NCI-H1092 (cell line): Measurements from ENCODE around the gene GRK1.
"Not testable (repeated sequence)": the region's sequence is repeated elsewhere in the genome, so short reads cannot be mapped to it uniquely, and the experiment has no call there.

Experiments used
- DNase-seq: peaks from one replicate; lab custom pipeline; 2025; lab: John Stamatoyannopoulos, UW

The GRK1 gene

DNA sequence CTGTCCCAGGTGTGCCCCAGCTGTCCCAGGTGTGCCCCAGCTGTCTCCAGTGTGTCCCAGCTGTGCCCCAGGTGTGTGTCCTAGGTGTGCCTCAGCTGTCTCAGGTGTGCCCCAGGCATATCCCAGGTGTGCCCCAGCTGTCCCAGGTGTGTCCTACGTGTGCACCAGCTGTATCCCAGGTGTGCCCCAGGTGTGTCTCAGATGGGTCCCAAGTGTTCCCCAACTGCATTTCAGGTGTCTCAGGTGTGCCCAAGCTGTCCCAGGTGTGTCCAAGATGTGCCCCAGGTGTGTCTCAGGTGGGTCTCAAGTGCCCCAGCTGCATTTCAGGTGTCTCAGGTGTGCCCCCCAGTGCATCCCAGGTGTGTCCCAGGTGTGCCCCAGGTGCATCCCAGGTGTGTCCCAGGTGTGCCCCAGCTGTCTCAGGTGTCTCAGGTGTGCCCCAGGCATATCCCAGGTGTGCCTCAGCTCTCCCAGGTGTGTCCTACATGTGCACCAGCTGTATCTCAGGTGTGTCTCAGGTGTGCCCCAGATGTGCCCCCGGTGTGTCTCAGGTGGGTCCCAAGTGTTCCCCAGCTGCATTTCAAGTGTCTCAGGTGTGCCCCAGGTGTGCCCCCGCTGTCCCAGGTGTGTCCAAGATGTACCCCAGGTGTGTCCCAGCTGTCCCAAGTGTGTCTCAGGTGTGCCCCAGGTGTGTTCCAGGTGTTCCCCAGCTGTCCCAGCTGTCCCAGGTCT is 1.3 kb upstream of the GRK1 start:
- no peak for DNase-seq

DNA sequence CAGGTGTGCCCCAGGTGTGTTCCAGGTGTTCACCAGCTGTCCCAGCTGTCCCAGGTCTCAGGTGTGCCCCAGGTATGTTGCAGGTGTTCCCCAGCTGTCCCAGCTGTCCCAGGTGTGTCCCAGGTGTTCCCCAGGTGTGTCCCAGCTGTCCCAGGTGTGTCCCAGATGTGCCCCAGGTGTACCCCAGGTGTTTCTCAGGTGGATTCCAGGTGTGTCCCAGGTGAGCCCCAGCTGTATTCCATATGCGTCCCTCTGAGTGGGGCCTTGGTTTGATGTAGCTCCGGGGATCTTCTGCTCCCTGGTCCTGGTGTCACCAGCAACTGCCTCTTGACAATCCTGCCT is 719 bp upstream of the GRK1 start:
- no peak for DNase-seq

DNA sequence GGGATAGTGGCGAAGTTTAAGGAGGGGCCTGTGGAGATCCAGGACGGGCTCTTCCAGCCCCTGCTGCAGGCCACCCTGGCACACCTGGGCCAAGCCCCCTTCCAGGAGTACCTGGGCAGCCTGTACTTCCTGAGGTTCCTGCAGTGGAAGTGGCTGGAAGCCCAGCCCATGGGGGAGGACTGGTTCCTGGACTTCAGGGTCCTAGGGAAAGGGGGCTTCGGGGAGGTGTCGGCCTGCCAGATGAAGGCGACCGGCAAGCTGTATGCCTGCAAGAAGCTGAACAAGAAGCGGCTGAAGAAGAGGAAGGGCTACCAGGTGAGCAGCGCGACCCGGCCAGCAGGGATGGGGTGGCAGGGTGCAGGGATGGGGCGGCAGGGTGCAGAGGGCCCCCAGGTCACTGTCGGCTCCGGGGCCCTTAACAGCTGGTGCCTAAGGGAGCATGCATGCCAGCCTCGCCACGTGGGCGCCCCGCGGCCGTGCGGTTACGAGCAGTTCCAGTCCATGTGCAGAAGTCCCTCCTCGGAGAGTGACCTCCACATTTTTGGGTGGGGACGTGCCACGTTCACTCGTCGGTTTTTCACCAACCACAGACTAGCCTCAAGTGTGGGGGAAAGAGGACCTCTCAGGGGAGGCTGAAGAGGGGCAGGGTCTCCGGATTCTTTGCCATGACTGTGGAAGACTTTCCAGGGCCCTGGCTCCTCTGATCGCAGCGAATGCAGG is 912 bp downstream of the GRK1 start:
- no peak for DNase-seq

DNA sequence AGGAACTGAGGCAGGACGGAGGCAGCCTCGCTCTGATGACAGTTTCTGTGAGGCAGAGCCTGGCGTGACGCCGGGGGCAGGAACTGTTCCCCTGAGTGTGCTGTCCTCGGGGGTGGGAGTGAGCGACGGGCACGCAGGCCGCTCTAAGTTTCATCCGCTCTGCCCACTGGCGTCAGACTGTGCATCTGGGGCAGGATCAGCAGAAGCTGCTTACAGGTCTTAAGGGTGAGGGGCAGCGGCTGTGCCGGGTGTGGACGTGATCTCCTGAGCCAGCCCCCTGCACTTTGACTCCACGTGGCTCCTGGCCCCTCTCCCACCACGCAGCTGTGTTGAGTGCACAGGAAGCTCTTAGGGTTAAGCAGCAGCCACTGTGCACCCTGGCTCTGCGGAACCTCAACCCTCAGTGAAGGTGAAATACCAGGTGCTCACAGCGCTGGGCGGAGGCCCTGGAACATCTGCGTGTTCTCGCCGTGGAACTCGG is 1.5 kb downstream of the GRK1 start:
- DNase-seq = no peak

DNA sequence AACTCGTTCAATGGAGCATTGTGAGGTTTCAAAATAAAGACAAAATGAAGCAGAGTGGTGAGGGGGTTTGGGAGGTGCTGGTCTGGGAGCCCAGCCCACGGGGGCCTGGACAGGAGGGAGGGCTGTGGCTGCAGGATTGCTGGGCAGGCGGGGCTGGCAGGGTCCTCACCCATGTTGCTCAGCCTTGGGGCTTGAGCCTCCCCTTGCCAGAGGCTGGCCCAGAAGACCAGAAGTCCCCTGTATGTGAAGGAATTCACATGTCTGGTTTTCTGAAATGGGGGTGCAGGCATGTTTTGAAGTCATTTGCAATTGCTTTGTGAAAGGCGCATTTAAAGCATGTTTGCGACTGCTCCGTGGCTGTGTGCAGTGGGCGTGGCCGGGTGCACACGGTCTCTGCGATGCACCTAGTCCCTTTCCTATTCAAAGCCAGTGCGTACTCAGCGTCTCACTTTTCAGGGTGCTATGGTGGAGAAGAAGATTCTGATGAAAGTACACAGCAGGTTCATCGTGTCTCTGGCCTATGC is 2.3 kb downstream of the GRK1 start:
- DNase-seq = no peak

DNA sequence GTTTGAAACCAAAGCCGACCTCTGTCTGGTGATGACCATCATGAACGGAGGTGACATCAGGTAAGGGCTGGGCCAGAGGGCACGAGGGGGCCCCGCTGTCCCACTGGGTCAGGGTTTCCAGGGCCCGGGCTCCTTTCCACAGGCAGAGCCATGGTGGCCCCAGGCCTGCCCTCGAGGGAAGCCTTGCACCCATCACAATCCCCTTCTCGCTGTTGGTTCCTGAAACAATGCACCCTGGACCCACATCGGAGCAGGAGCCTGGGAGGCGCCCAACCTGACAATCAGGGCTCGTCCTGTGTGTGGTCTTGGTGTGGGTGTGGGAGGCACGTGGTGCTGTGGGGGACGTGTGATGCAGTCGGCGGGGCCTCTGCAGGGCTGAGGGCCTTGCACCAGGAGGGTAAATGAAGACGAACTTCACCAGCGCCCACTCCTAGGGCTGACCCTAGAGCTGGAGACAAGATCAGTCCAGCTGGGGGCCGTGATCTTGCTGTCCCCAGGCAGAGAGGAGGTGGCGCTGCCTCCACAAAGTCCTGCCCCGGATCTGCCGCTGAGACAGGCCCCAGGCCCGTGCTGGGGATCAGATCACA is 2.8 kb downstream of the GRK1 start:
- no peak for DNase-seq

DNA sequence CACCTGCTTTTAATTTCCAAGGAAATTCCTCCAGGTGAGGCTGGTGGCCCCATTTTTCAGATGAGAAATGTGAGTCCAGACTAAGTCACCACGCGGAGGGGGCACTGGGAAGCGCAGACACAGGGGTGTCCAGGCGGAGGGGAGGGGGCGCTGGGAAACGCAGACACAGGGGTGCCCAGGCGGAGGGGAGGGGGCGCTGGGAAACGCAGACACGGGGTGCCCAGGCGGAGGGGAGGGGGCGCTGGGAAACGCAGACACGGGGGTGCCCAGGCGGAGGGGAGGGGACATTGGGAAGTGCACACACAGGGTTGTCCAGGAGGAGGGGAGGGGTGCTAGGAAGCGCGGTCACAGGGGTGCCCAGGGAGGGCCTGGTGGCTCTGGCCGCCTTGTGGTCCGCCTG is 3.5 kb downstream of the GRK1 start:
- no peak for DNase-seq

DNA sequence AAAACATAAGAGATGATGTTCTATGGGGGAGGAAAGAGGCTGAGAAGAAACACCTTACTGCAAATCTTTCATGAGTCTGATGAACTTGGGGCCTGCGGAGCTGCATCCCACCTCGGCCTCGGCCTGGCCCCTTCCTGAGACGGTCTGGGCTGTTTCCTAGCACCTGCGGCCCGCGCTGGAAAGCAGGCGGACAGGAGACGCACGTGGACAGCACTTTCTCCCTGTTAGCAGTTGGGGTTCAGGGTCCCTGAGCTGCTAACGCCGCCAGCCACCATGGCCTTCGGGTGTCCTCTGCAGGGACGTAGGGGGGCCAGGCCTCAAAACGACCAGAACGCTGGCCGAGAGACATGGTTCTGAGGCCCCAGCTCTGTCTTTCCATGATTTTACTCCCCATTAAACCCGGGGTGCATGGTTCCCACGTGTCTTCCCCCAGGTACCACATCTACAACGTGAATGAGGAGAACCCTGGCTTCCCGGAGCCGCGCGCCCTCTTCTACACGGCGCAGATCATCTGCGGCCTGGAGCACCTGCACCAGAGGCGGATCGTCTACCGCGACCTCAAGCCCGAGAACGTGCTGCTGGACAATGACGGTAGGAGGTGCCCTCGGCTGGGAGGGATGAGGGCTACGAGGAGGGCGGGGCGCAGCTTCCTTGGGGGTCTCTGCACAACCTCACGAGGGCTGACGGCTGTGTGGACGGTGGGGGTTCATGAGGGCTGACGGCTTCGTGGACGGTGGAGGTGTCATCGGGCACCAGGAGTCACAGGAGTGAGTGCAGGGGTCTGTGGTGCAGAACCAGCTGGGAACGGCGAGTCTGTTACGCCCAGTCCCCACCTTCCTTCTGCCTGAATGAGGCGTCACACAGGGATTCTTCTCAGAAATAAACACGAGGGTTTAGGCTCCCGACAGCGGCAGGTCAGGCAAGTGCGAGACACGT is 4.3 kb downstream of the GRK1 start:
- no peak for DNase-seq

DNA sequence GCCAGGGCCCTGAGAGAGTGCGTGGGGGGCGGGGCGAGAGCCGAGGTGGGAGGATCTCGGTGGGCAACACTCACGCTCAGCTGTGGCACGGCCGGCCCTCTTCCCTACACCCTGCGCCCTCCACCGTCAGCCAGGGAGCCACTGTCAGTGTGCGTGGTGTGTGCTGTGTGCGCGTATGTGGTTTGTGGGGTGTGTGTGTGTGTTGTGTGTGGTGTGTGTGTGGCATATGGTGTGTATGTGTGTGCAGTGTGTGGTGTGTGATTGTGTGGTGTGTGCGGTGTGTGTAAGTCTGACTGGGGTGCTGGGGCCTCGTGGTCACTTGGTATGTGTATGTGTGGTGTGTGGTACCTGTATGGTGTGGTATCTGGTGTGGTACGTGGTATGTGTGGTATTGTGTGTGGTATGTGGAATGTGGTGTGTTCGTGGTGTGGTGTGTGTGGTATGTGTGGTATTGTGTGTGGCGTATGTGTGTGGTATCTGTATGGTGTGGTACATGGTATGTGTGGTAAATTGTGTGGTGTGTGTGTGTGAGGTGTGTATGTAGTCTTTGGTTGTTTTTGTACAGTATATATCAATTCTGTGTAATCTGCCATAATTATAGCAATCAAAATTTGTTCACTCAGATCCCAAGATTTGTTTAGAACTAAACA is 5.1 kb downstream of the GRK1 start:
- no peak for DNase-seq

DNA sequence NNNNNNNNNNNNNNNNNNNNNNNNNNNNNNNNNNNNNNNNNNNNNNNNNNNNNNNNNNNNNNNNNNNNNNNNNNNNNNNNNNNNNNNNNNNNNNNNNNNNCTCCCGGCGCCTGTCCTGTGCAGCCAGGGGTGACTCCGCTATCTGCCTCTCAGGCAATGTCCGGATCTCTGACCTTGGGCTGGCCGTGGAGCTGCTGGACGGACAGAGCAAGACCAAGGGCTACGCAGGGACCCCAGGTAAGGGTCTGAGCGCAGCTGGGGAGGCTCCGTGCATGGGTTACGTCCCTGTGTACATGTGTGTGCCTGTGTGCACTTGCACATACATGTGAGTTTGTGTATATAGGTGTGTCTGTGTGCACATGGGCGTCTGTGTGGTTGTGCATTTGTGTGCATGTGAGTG is 55.9 kb downstream of the GRK1 start:
- DNase-seq = no peak

DNA sequence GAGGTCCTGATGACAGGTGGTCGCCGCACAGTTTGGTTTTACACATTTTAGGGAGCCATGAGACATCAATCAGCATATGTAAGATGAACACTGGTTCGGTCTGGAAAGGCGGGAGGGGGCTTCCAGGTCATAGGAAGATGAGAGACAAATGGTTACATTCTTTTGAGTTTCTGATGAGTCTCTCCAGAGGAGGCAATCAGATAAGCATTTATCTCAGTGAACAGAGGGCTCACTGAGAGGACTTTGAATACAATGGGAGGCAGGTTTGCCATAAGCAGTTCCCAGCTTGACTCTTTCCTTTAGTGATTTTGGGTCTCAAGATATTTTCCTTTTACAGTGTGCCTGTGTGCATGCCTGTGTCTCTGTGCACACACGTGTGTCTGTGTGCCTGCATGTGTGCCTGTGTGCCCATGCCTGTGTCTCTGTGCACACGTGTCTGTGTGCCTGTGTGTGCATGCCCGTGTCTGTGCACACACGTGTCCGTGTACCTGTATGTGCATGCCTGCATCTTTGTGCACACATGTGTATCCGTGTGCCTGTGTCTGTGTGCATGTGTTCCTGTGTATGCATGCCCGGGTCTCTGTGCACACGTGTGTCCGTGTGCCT is 56.5 kb downstream of the GRK1 start:
- no peak for DNase-seq

DNA sequence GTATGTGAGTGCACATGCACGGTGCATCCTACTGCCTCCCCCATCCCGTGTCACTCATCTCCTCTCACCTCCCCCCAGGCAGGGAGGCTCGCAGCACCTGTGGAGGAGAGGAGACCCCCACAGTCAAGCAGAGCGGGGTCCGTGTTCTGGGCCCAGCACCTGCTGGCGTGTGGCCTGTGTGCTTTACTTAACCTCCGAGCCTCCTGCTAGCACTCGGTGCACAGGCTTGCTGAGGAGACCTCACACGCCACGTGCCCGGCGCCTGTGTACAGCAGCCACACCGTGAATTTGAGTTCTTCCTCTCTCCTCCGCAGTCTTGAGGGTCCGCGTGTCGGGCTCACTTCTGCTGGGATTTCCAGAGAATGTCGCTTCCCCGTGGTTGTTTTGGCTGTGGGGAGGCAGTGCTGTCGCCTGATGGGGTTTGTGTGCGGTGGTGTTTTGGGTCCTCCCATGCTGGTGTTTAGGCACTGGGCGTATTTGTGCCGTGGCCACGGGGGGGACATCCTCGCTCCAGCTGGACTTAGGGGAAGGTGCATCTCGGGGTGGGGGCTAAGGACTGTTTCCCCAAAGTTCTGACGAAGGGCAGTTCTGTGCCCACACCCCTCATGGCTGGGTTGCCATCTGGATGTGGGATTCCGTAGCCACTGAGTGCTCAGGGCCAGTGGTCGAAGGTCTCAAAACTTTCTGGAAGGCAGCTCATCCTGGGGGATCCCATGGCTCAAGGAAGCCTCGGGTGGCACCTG is 57.2 kb downstream of the GRK1 start:
- no peak for DNase-seq

DNA sequence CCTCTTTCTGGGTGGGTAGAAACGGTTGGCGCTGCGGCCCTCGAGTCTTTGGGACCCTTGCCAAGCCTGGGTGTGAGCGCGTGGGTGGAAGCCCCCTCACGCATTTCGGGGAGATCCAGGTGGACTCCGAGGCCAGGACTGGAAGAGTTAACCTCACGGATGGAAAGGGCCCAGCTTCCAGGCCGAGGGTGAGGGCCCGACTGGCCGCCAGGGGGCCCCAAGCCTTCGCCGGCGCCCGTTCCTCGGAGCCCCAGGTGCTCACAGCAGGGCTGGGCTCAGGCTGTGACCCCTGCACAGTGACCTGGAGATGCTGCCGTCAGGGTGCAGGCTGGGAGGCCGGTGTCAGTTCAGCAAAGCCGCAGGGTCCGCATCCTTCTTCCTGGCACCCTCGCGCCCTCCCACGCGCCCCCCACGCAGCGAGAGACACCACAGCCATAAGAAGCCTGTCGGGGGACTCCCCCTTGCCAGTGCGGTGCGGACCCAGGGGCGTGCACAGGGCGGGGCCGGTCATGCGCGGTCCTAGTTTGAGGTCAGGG is 57.8 kb downstream of the GRK1 start:
- DNase-seq = peak; percentile 88

DNA sequence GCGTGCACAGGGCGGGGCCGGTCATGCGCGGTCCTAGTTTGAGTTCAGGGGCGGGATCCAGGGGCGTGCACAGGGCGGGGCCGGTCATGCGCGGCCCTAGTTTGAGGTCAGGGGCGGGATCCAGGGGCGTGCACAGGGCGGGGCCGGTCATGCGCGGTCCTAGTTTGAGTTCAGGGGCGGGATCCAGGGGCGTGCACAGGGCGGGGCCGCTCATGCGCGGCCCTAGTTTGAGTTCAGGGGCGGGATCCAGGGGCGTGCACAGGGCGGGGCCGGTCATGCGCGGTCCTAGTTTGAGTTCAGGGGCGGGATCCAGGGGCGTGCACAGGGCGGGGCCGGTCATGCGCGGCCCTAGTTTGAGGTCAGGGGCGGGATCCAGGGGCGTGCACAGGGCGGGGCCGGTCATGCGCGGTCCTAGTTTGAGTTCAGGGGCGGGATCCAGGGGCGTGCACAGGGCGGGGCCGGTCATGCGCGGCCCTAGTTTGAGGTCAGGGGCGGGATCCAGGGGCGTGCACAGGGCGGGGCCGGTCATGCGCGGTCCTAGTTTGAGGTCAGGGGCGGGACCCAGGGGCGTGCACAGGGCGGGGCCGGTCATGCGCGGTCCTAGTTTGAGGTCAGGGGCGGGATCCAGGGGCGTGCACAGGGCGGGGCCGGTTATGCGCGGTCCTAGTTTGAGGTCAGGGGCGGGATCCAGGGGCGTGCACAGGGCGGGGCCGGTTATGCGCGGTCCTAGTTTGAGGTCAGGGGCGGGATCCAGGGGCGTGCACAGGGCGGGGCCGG is 58.5 kb downstream of the GRK1 start:
- DNase-seq = not testable (repeated sequence)

DNA sequence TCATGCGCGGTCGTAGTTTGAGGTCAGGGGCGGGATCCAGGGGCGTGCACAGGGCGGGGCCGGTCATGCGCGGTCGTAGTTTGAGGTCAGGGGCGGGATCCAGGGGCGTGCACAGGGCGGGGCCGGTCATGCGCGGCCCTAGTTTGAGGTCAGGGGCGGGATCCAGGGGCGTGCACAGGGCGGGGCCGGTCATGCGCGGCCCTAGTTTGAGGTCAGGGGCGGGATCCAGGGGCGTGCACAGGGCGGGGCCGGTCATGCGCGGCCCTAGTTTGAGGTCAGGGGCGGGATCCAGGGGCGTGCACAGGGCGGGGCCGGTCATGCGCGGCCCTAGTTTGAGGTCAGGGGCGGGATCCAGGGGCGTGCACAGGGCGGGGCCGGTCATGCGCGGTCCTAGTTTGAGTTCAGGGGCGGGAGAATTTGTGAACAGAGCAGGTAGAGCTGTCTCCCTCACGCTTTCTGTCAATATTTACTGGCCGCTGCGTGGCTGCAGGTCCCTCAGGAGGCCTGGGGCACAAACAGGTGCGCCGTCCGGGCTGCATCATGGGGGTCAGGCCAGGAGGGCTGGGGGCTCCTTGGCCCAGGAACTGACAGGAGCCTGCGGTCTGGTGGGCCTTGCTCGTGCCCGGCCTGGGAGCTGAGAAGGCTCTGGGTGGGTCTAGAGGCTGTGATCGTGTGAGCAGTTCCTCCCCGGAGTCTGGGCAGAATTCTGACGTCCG is 59.2 kb downstream of the GRK1 start:
- DNase-seq = peak; percentile 51

DNA sequence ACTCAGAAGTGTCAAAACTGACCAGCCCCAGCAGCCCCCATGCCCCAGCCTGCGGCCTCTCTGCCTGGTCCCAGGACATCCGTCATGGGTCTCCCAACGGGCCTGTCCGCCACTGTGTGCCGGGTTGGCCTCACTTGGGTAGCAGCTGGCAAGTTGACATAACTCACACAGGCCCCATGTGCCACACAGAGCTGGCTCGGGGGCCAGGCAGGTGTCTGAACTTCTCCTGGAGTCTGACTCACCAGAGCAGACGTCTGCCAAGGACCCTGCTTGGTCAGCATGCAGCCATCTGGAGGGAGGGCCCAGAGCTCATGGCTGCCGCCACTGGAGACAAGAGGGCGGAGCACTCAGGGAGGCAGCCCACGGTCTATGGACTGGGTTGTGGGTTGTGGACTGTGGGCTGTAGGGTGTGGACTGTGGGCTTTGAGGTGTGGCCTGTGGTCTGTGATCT is 60.0 kb downstream of the GRK1 start:
- no peak for DNase-seq

DNA sequence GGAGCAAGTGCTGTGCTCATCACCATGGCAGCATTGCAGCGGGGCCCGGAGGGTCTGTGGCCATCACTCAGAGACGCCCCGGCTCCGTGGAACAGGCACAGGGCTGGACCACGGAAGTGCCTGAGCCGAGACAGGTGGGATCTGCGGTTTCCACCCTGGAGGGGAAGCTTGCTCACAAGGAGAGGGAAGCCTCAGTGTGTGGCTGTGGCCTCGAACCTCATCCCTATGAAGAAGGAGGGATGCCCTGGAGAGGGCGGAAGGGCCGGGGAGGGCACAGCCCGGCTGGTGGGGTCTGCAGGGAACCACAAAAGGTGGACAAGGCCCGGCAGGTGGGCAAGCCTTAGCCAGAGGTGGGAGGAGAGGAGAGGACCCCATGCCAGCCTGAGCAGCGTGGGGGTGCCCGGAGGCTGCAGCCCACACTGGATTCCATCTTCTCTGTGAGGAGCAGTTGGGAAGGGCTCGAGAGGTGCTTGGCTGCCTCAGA is 61.6 kb downstream of the GRK1 start:
- no peak for DNase-seq
